ENCODE data around the gene MRM1. TPM values are rescaled to one million over a fixed set of nuclear protein-coding genes. Genes with fewer than 3 reads are reported as not detected.

The MRM1 gene, protein sequence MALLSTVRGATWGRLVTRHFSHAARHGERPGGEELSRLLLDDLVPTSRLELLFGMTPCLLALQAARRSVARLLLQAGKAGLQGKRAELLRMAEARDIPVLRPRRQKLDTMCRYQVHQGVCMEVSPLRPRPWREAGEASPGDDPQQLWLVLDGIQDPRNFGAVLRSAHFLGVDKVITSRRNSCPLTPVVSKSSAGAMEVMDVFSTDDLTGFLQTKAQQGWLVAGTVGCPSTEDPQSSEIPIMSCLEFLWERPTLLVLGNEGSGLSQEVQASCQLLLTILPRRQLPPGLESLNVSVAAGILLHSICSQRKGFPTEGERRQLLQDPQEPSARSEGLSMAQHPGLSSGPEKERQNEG
- total RNA-seq: 1 to 10 TPM; 4.5 to 5.7 TPM

DNA sequence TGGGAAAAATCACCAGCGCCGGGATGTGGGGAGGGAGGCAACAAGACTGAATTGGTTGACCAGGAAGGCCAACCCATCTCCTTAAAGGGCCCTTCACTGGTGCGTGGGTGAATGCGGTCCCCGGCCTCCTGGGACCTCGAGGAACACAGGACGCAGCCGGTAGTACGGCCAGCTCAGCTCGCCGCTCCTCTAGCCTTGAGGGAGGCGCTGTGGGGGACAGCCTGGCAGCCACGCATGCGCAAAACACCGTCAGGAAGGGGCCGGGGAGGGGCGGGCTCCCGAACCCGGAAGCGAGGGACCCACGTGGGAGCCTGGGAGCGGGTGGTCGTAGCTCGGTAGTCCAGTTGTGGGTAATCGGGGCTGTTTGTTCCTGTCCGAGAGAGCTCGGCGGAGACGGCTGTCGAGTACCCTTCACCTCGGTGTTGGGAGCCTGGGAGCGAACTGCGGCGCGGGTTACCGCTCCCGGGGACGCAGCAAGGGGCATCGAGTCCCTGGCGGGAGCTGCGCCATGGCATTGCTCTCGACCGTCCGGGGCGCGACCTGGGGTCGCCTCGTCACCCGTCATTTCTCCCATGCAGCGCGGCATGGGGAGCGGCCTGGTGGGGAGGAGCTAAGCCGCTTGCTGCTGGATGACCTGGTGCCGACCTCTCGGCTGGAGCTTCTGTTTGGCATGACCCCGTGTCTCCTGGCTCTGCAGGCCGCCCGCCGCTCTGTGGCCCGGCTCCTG, at the start of gene MRM1:
TSS of gene MRM1 (plus strand) at position 281 of the 727 bp plus-strand sequence. CDS start at position 509, 228 bp downstream.

DNA sequence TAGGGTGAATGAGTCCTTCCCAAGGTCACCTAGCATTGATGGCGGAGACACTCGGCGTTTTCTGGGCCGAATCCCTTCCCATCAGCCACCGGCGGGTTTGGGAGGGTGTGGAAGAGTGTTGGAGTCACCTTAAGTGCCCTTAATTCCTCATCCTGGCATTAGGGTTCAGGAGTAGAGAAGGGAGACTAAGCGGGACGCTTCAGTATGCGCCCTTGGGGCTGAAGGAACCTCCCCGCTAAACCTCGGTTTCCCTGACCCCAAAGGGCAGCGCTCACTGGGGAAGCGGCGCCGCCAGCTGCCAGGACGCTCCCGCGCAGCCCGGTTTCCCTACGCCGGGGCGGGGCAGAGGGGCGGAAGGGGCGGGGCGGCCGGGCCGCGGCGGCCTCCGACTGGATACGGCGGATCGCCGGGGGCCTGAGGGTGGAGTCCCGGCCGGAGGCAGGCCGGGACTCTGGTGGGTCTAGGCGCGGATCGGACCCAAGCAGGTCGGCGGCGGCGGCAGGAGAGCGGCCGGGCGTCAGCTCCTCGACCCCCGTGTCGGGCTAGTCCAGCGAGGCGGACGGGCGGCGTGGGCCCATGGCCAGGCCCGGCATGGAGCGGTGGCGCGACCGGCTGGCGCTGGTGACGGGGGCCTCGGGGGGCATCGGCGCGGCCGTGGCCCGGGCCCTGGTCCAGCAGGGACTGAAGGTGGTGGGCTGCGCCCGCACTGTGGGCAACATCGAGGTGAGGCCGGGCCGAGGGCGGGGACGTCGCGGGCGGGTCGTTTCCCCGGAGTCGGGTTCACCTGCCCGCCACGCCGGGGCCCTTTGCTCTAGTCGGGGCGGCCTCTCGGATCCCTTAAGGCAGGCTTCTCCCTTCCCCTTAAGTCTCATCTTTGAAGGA, 9.7 kb upstream of the MRM1 start, which contains the start of gene DHRS11:
TSS of gene DHRS11 (plus strand) at position 446 of the 882 bp plus-strand sequence. CDS start at position 577, 131 bp downstream.

Other genes starting within 250 kb of the MRM1 start
- gene TBC1D3H, start 213.1 kb upstream of the MRM1 start, total RNA-seq: not detected
- 10 to 100 TPM; 16.9 to 19.0 TPM for gene ZNHIT3, start 114.9 kb upstream of the MRM1 start, total RNA-seq
- 10 to 100 TPM; 42.0 to 96.2 TPM for gene MYO19, start 66.7 kb upstream of the MRM1 start, total RNA-seq
- gene PIGW, start 66.6 kb upstream of the MRM1 start, total RNA-seq: 10 to 100 TPM in 1 of 2 donors, 1 to 10 TPM in 1; 10.0 to 12.0 TPM
- 10 to 100 TPM; 31.7 to 32.6 TPM for gene GGNBP2, start 56.7 kb upstream of the MRM1 start, total RNA-seq
- 1 to 10 TPM; 1.0 to 3.0 TPM for gene DHRS11, start 9.7 kb upstream of the MRM1 start, total RNA-seq

All from melanocyte of skin (primary cell).